Naive B cell (primary cell): ENCODE results near the gene DLK2. TPM values are rescaled to one million over a fixed set of nuclear protein-coding genes. Genes with fewer than 3 reads are reported as not detected.

Source experiments
- ATAC-seq, 2 donors: fragments of 150-1000 bp; cut with Tn5 transposase; 2 replicates each; pipeline ENCODE4 v1.10.0; 2021; ENCODE audit warnings: low read depth in 2 of 2, mild to moderate bottlenecking in 2 of 2, moderate library complexity in 2 of 2
- DNase-seq: peaks from one replicate; pipeline ENCODE4 v3.0.0; 2022
- H3K27ac Mint-ChIP-seq, 6 donors: one replicate each; pipeline ENCODE4 v1.8.0; 2020 to 2022; ENCODE audit warnings: mild to moderate bottlenecking in 6 of 6, mixed read lengths in 6 of 6, moderate library complexity in 5 of 6, inconsistent platforms in 2 of 6
- H3K27me3 Mint-ChIP-seq, 3 donors: one replicate each; pipeline ENCODE4 v1.8.0; 2021 to 2022; ENCODE audit warnings: mixed read lengths in 3 of 3, mild to moderate bottlenecking in 1 of 3
- H3K36me3 Mint-ChIP-seq, 2 donors: one replicate each; pipeline ENCODE4 v1.8.0; 2020 to 2022; ENCODE audit warnings: mixed read lengths in 2 of 2, inconsistent platforms in 1 of 2, mild to moderate bottlenecking in 1 of 2
- H3K4me1 Mint-ChIP-seq, 3 donors: one replicate each; pipeline ENCODE4 v1.8.0; 2020 to 2022; ENCODE audit warnings: mixed read lengths in 3 of 3, inconsistent platforms in 1 of 3, mild to moderate bottlenecking in 1 of 3, moderate library complexity in 1 of 3
- H3K4me3 Mint-ChIP-seq, 8 donors: one replicate each; pipeline ENCODE4 v1.8.0; 2020 to 2022; ENCODE audit warnings: mild to moderate bottlenecking in 8 of 8, mixed read lengths in 8 of 8, moderate library complexity in 8 of 8, inconsistent platforms in 2 of 8
- H3K9me3 Mint-ChIP-seq, 7 donors: one replicate each; pipeline ENCODE4 v1.8.0; 2020 to 2022; ENCODE audit warnings: mixed read lengths in 7 of 7, mild to moderate bottlenecking in 5 of 7, inconsistent platforms in 2 of 7, moderate library complexity in 1 of 7
- polyA plus RNA-seq, 6 donors: library from polyadenylated mRNA; unstranded; fragments of 300-500 nt; fragmentation: Illumina TruSeq; gene quantifications; one replicate each; pipeline ENCODE4 v1.2.3, GENCODE V29; 2021; ENCODE audit warnings: low read depth in 6 of 6

DLK2 gene
- polyA plus RNA-seq, 6 donors from 2014 or later, result 0.34 to 0.39 (median 0.39) TPM; not detected in 2

- peaks cover 0 to 10% of the 10 kb centered on the region in 2 donors for H3K36me3 Mint-ChIP-seq
- DNase-seq, result no peak
- no peak for ATAC-seq
- H3K9me3 Mint-ChIP-seq, result no peaks in the 10 kb centered on the region
- no peak overlapping the region for H3K4me3 Mint-ChIP-seq
- H3K27ac Mint-ChIP-seq, result peak overlapping the region in 2 of 6 donors; percentile 61 to 72
- no peaks in the 10 kb centered on the region for H3K27me3 Mint-ChIP-seq
- H3K4me1 Mint-ChIP-seq, result peaks cover 0 to 9% (median 0%) of the 10 kb centered on the region in 3 donors
Observed at GRCh38 chr6:43442935-43443334, 12.4 kb downstream of the DLK2 start.

DNA sequence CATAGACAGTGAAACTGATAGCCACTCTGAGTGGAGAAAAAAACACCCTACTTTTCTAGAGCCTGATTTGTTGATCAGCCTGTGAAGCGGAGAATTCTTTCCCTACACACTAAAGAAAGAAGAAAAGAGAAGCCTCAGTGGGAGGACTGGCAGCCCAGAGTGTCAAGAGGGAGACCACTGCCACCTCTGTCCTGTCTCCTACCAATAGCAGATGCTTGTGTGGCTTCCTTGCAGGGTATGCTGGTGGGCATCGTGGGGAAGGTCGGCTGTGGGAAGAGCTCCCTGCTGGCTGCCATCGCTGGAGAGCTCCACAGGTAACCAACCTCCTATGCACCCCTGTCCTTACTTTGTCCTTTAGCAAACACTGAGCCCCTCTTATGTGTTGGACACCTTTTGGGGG is 17.6 kb downstream of the DLK2 start:
- Mint-ChIP-seq H3K27me3 (no peaks in the 10 kb centered on the region), H3K4me3 (no peak overlapping the region), H3K9me3 (no peaks in the 10 kb centered on the region), H3K4me1 (peaks cover 0 to 6% (median 0%) of the 10 kb centered on the region in 3 donors), H3K36me3 (no peaks in the 10 kb centered on the region), H3K27ac (peak overlapping the region in 1 of 6 donors; percentile 37)
- no peak for DNase-seq
- no peak for ATAC-seq

GRCh38 chr6:43436577-43437282 is 18.6 kb downstream of the DLK2 start:
- peaks cover 0 to 1% of the 10 kb centered on the region in 2 donors for H3K36me3 Mint-ChIP-seq
- H3K4me3 Mint-ChIP-seq, result no peak overlapping the region

DNA sequence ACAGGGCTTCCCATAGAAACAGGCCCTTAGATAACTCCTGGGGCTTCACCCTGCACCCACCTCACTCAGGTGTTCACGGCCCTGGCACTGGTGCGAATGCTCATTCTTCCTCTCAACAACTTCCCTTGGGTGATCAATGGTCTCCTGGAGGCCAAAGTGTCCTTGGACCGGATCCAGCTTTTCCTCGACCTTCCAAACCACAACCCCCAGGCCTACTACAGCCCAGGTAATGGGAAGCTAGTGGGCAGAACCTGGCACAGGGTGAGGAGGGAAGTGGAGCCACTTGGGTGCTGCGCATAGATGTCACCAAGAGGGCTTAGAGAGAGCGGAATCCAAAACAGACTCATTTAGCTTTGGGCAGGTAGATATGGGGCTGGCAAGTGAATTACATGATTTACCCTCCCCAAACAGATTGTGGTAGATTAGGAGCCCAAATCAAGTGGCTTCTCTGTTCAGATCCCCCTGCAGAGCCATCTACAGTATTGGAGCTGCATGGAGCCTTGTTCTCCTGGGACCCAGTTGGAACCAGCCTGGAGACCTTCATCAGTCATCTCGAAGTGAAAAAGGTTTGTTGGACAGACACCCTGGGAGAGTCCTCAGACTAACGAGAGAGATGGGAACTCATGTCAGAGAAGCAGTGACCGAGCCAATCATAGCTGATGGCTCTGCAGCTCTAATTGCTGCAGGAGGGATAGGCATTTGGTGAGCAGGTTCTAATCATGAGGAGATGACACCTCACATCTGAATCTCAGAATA is 19.5 kb downstream of the DLK2 start:
- no peaks in the 10 kb centered on the region for H3K9me3 Mint-ChIP-seq
- peaks cover 0 to 3% of the 10 kb centered on the region in 2 donors for H3K36me3 Mint-ChIP-seq
- H3K27me3 Mint-ChIP-seq, result no peaks in the 10 kb centered on the region
- ATAC-seq, result no peak
- peaks cover 0 to 15% (median 0%) of the 10 kb centered on the region in 3 donors for H3K4me1 Mint-ChIP-seq
- no peak for DNase-seq
- peak overlapping the region in 2 of 6 donors; percentile 76 for H3K27ac Mint-ChIP-seq
- no peak overlapping the region for H3K4me3 Mint-ChIP-seq

More at GRCh38 chr6:43436577-43437282, 18.6 kb downstream of the DLK2 start:
- no peaks in the 10 kb centered on the region for H3K27me3 Mint-ChIP-seq
- peaks cover 0 to 12% (median 0%) of the 10 kb centered on the region in 3 donors for H3K4me1 Mint-ChIP-seq
- DNase-seq (no peak), ATAC-seq (no peak)
- H3K9me3 Mint-ChIP-seq, result no peaks in the 10 kb centered on the region
- peak overlapping the region in 3 of 6 donors; percentile 6 to 36 (median 9) for H3K27ac Mint-ChIP-seq

GRCh38 chr6:43434943-43435342 is 20.4 kb downstream of the DLK2 start:
- H3K4me3 Mint-ChIP-seq, result no peak overlapping the region
- no peak overlapping the region for H3K27ac Mint-ChIP-seq
- ATAC-seq (no peak), DNase-seq (no peak)
- peaks cover 0 to 3% of the 10 kb centered on the region in 2 donors for H3K36me3 Mint-ChIP-seq
- no peaks in the 10 kb centered on the region for H3K9me3 Mint-ChIP-seq
- no peaks in the 10 kb centered on the region for H3K27me3 Mint-ChIP-seq
- H3K4me1 Mint-ChIP-seq, result peaks cover 0 to 15% (median 0%) of the 10 kb centered on the region in 3 donors

GRCh38 chr6:43434001-43434840 is 21.1 kb downstream of the DLK2 start:
- no peak for ATAC-seq
- H3K9me3 Mint-ChIP-seq, result no peaks in the 10 kb centered on the region
- H3K36me3 Mint-ChIP-seq, result peaks cover 0 to 3% of the 10 kb centered on the region in 2 donors
- H3K27ac Mint-ChIP-seq, result peak overlapping the region in 2 of 6 donors; percentile 29 to 44
- H3K27me3 Mint-ChIP-seq, result no peaks in the 10 kb centered on the region
- no peak for DNase-seq
- H3K4me3 Mint-ChIP-seq, result no peak overlapping the region
- peaks cover 0 to 15% (median 2%) of the 10 kb centered on the region in 3 donors for H3K4me1 Mint-ChIP-seq

- peaks cover 11 to 25% (median 12%) of the 10 kb centered on the region in 3 donors for H3K4me1 Mint-ChIP-seq
- H3K4me3 Mint-ChIP-seq, result no peak overlapping the region
- no peak overlapping the region for H3K27ac Mint-ChIP-seq
- DNase-seq (no peak), ATAC-seq (no peak)
- H3K36me3 Mint-ChIP-seq, result peaks cover 0 to 3% of the 10 kb centered on the region in 2 donors
- no peaks in the 10 kb centered on the region for H3K9me3 Mint-ChIP-seq
- no peaks in the 10 kb centered on the region for H3K27me3 Mint-ChIP-seq
Observed at GRCh38 chr6:43433148-43433547, 22.2 kb downstream of the DLK2 start.

- peak overlapping the region in 1 of 8 donors; percentile 35 for H3K4me3 Mint-ChIP-seq
- peak overlapping the region in 3 of 6 donors; percentile 6 to 81 (median 28) for H3K27ac Mint-ChIP-seq
- H3K36me3 Mint-ChIP-seq, result peaks cover 0 to 3% of the 10 kb centered on the region in 2 donors
- ATAC-seq, result no peak
- H3K4me1 Mint-ChIP-seq, result peaks cover 12 to 29% (median 16%) of the 10 kb centered on the region in 3 donors
- no peaks in the 10 kb centered on the region for H3K9me3 Mint-ChIP-seq
- no peaks in the 10 kb centered on the region for H3K27me3 Mint-ChIP-seq
- DNase-seq, result no peak
Observed at GRCh38 chr6:43432009-43432945, 23.1 kb downstream of the DLK2 start.

DNA sequence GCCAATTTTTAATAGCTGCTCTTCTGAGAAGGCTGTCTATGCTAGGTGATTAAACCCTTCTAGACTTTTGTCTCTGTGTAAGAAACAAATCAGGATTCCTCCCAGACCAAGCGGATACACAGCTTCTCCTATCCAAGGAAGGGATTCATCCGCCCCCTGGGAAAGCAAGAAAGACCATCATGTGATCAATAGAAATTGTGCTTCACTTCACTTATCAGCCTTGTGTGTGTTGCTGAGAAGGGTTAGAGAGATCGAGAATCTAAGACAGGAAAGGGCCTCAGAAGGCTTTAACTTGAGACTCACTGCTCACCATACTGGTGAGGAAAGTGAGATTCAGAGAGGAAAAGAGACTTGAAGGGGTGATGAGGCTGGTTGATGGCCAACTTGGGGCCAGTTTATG is 26.5 kb downstream of the DLK2 start:
- Mint-ChIP-seq H3K4me3 (peak overlapping the region in 7 of 8 donors; percentile 95 to 99 (median 97)), H3K4me1 (peaks cover 16 to 30% (median 24%) of the 10 kb centered on the region in 3 donors), H3K36me3 (peaks cover 0 to 3% of the 10 kb centered on the region in 2 donors), H3K27me3 (no peaks in the 10 kb centered on the region), H3K9me3 (no peaks in the 10 kb centered on the region), H3K27ac (peak overlapping the region in 3 of 6 donors; percentile 1 to 98 (median 84))
- ATAC-seq, result no peak
- no peak for DNase-seq

- H3K4me1 Mint-ChIP-seq, result peaks cover 16 to 28% (median 24%) of the 10 kb centered on the region in 3 donors
- H3K4me3 Mint-ChIP-seq, result peak overlapping the region; percentile 95 to 99 (median 98)
- peak overlapping the region in 5 of 6 donors; percentile 84 to 99 (median 98) for H3K27ac Mint-ChIP-seq
- no peaks in the 10 kb centered on the region for H3K9me3 Mint-ChIP-seq
- peaks cover 0 to 3% of the 10 kb centered on the region in 2 donors for H3K36me3 Mint-ChIP-seq
- no peaks in the 10 kb centered on the region for H3K27me3 Mint-ChIP-seq
- ATAC-seq (no peak), DNase-seq (no peak)
Observed at GRCh38 chr6:43428112-43428570, 27.2 kb downstream of the DLK2 start.

- H3K36me3 Mint-ChIP-seq, result peaks cover 0 to 3% of the 10 kb centered on the region in 2 donors
- no peaks in the 10 kb centered on the region for H3K9me3 Mint-ChIP-seq
- no peaks in the 10 kb centered on the region for H3K27me3 Mint-ChIP-seq
- H3K4me3 Mint-ChIP-seq, result peak within 1 kb of the TSS; percentile 95 to 99 (median 98)
- H3K4me1 Mint-ChIP-seq, result peaks cover 16 to 28% (median 24%) of the 10 kb centered on the region in 3 donors
- ATAC-seq, result peak; percentile 90 to 91
- peak within 1 kb of the TSS; percentile 91 to 99 (median 98) for H3K27ac Mint-ChIP-seq
- DNase-seq, result peak; percentile 92
Observed at GRCh38 chr6:43427406-43428111, 27.8 kb downstream of the DLK2 start, which contains the start of gene ABCC10. Gene ABCC10, plus strand, starts transcription at chr6:43427541. Its CDS starts 438 bp downstream, at chr6:43427979.
